Erythroblast (primary cell): Measurements from ENCODE around the gene DCHS1.
"Not testable (repeated sequence)": the region's sequence is repeated elsewhere in the genome, so short reads cannot be mapped to it uniquely, and the experiment has no call there.

ENCODE experiments used
- GATA1 ChIP-seq: IDR thresholded peaks from 2 replicates; pipeline ENCODE4 v1.6.1; 2011; ENCODE audit warnings: low read depth, mild to moderate bottlenecking, control low read depth, low read length, moderate library complexity
- POLR2A ChIP-seq: IDR thresholded peaks from 2 replicates; pipeline ENCODE4 v1.6.1; 2011; ENCODE audit warnings: mild to moderate bottlenecking, low read length

DNA sequence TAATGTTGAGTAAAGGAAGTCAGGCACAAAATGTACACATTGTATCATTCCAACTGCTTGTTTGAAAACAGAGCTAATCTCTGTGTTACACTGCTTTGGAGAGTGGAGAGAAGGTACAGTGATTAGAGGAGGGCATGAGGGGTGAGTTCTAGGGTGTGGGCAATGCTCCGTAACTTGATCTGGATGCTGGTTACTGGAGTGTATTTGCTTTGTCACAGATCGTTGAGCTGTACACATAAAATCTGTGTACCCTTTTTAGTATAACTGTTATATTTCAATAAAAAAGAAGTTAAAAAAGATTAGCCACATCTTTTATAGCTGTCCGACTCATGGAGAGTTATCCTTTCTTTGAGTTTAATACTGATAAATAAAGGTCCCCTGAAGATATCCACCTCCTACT is 46.3 kb upstream of the DCHS1 start:
- TF ChIP-seq POLR2A, GATA1: not testable (repeated sequence)
